Karpas-422 (cell line): Measurements from ENCODE around the gene IRF4. TPM values are rescaled to one million over a fixed set of nuclear protein-coding genes. Genes with fewer than 3 reads are reported as not detected.
"Not testable (repeated sequence)": the region's sequence is repeated elsewhere in the genome, so short reads cannot be mapped to it uniquely, and the experiment has no call there.

Experiments used
- DNase-seq: peaks from one replicate; pipeline ENCODE4 v3.0.0-alpha.2; 2015
- H2AFZ ChIP-seq: fragments of 200-600 bp; sonication (generic); 2 replicates; pipeline ENCODE4 v1.6.1; 2014; ENCODE audit warnings: antibody characterized with exemption, low read length, mixed read lengths
- H3K27ac ChIP-seq: fragments of 200-600 bp; sonication (generic); 2 replicates; pipeline ENCODE4 v1.5.1; 2014; ENCODE audit warnings: mild to moderate bottlenecking, low read length, moderate library complexity
- H3K27me3 ChIP-seq: fragments of 200-600 bp; sonication (generic); 2 replicates; pipeline ENCODE4 v1.6.1; 2014; ENCODE audit warnings: low read length, mixed read lengths
- H3K36me3 ChIP-seq: fragments of 200-600 bp; sonication (generic); 2 replicates; pipeline ENCODE4 v1.6.1; 2014; ENCODE audit warnings: low read length, mixed read lengths; ENCODE audit not compliant: insufficient read depth
- H3K4me1 ChIP-seq: fragments of 200-600 bp; sonication (generic); 2 replicates; pipeline ENCODE4 v1.6.1; 2014; ENCODE audit warnings: mild to moderate bottlenecking, low read length, mixed read lengths
- H3K4me2 ChIP-seq: fragments of 200-600 bp; sonication (generic); 2 replicates; pipeline ENCODE4 v1.6.1; 2014; ENCODE audit warnings: low read length, low read depth, mild to moderate bottlenecking; ENCODE audit not compliant: poor library complexity, severe bottlenecking
- H3K4me3 ChIP-seq: fragments of 200-600 bp; sonication (generic); 2 replicates; pipeline ENCODE4 v1.5.1; 2014; ENCODE audit warnings: mild to moderate bottlenecking, antibody characterized with exemption, low read length, mixed read lengths
- H3K79me2 ChIP-seq: fragments of 200-600 bp; sonication (generic); 2 replicates; pipeline ENCODE4 v1.6.1; 2014; ENCODE audit warnings: mild to moderate bottlenecking, low read length, mixed read lengths
- H3K9ac ChIP-seq: fragments of 200-600 bp; sonication (generic); 2 replicates; pipeline ENCODE4 v1.6.0; 2014; ENCODE audit warnings: low read length
- H3K9me2 ChIP-seq: fragments of 200-600 bp; sonication (generic), shearing (Covaris generic); replicated peaks from 2 replicates; pipeline ENCODE4 v1.6.0; 2014; ENCODE audit warnings: mild to moderate bottlenecking, low read length, moderate library complexity; ENCODE audit not compliant: insufficient read depth
- H3K9me3 ChIP-seq: fragments of 300-700, 200-600 bp; sonication (generic); 2 replicates; pipeline ENCODE4 v1.6.1; 2014; ENCODE audit warnings: low read length, mixed read lengths
- H4K20me1 ChIP-seq: fragments of 200-600 bp; sonication (generic); 2 replicates; pipeline ENCODE4 v1.6.1; 2014; ENCODE audit warnings: mild to moderate bottlenecking, antibody characterized with exemption, low read length, low read depth; ENCODE audit not compliant: insufficient read depth
- total RNA-seq: library from RNA; depleted of rRNA; stranded (reverse); fragments of >200 nt; shearing (Covaris generic); gene quantifications from 2 replicates; pipeline ENCODE4 v1.2.3, GENCODE V29; 2014; ENCODE audit warnings: low replicate concordance

The IRF4 gene
- total RNA-seq, 1 experiment from 2014 or later: not detected

DNA sequence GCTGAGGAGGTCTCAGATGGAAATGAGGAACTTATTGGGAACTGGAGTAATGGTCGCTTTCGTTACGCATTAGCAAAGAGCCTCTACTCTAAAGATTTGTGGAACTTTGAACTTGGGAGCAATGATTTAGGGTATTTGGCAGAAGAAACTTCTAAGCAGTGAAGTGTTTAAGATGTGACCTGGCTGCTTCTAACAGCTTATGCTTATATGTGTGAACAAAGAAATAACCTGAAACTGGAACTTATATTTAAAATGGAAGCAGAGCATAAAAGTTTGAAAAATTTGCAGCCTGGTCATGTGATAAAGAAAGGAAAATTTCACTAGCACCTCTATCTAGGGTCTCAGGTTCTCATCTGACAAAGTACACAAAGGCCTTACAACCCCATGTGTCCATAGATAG, 23.5 kb downstream of the IRF4 start:
- no peak overlapping the region for H2AFZ ChIP-seq
- H3K9me2 ChIP-seq: no peaks in the 10 kb centered on the region
- no peaks in the 10 kb centered on the region for H4K20me1 ChIP-seq
- no peaks in the 10 kb centered on the region for H3K4me1 ChIP-seq
- H3K79me2 ChIP-seq: no peaks in the 10 kb centered on the region
- no peaks in the 10 kb centered on the region for H3K9me3 ChIP-seq
- no peak overlapping the region for H3K4me3 ChIP-seq
- no peaks in the 10 kb centered on the region for H3K27me3 ChIP-seq
- H3K27ac ChIP-seq: no peak overlapping the region
- H3K9ac ChIP-seq: no peak overlapping the region
- no peak overlapping the region for H3K4me2 ChIP-seq
- no peaks in the 10 kb centered on the region for H3K36me3 ChIP-seq
- DNase-seq: no peak

DNA sequence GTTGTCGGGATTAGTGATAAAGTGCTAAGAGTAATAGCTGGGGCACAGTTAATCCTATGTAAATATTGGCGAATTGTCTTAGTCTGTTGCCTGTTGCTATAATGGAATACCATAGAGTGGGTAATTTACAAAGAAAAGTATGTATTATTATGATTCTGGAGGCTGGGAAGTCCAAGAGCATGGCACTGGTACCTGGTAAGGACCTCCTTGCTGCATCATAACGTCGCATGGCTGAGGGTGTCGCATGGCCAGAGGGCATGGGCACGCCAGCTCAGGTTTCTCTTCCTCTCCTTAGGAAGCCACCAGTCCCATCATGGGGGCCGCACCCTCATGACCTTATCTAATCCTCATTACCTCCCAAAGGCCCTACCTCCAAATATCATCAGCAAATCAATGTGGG, 29.7 kb downstream of the IRF4 start:
- Histone ChIP-seq H3K9me3 (no peaks in the 10 kb centered on the region), H3K4me1 (no peaks in the 10 kb centered on the region), H3K79me2 (no peaks in the 10 kb centered on the region), H4K20me1 (no peaks in the 10 kb centered on the region), H3K27ac (no peak overlapping the region), H3K9me2 (no peaks in the 10 kb centered on the region), H3K36me3 (no peaks in the 10 kb centered on the region), H3K9ac (no peak overlapping the region), H3K4me2 (no peak overlapping the region), H3K4me3 (no peak overlapping the region), H3K27me3 (no peaks in the 10 kb centered on the region), H2AFZ (no peak overlapping the region)
- DNase-seq: no peak

DNA sequence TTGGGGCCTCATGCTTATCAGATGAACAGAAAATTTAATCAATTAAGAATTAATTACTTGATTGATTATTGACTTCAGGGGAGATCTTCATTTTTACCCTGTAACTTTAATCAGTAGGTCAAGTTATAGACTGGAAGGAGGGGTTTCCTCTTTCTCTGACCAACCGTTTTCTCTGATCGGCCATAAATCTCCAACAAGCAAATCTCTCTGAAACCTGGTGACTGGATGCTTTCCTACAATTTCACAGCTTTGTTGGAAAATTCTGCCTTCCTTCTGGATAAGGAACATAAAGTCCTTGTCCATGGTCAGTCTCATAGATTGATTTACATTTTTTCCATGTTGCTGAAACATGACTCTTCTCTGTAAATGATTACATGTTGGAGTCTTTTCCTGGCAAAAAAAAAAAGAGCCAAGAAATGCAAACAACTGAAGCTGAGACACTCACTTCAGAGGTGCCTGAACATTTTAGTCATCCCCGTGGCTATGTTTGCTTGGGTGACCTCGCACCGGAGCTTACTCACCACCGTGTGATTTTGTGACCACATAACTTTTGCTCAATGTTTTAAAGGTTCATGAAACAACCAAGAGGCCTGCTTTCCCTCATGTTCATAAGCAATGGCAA, 31.0 kb downstream of the IRF4 start:
- no peaks in the 10 kb centered on the region for H3K4me1 ChIP-seq
- DNase-seq: no peak
- no peak overlapping the region for H3K4me3 ChIP-seq
- no peak overlapping the region for H3K27ac ChIP-seq
- no peaks in the 10 kb centered on the region for H3K36me3 ChIP-seq
- H3K9me3 ChIP-seq: no peaks in the 10 kb centered on the region
- no peak overlapping the region for H3K9ac ChIP-seq
- H2AFZ ChIP-seq: no peak overlapping the region
- no peaks in the 10 kb centered on the region for H3K79me2 ChIP-seq
- no peaks in the 10 kb centered on the region for H4K20me1 ChIP-seq
- no peaks in the 10 kb centered on the region for H3K9me2 ChIP-seq
- no peak overlapping the region for H3K4me2 ChIP-seq
- no peaks in the 10 kb centered on the region for H3K27me3 ChIP-seq

DNA sequence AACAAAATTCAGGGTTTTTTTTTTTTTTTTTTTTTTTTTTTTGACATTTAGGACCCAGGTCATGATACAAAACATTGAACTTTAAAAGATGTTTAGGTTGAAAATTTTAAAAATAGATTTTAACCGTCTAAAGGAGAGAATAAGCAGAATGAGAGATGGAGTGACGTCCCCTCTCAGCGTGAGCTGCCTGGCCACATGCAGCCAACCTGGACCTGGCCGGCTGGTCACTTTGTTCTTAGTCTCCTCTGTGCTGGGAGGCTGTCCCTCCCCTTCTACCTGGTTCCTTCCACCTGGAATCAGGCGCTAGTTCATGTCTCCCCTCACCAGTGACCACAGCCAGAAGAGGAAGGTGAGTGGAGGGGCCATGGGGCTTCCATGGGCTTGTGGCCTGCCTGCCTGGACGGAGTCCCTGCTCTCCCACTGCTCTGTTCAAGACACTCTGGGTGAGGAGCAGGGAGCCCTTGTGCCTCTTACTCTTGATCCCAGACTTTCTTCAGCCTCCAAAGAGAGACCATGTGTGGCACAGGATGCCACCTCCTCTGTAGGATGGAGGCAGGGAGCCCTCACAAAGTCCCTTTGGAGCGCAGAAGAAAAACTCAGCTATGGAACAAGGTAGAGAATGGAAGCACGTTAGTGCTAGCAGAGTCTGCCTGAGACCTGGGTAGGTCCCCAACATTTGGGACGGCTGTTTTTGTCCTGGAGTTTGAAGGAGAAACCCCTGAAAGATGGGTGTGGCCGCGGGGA, 31.7 kb downstream of the IRF4 start:
- H3K4me3 ChIP-seq: no peak overlapping the region
- no peak overlapping the region for H2AFZ ChIP-seq
- no peaks in the 10 kb centered on the region for H4K20me1 ChIP-seq
- no peaks in the 10 kb centered on the region for H3K4me1 ChIP-seq
- DNase-seq: no peak
- no peaks in the 10 kb centered on the region for H3K9me3 ChIP-seq
- H3K9me2 ChIP-seq: no peaks in the 10 kb centered on the region
- no peaks in the 10 kb centered on the region for H3K79me2 ChIP-seq
- H3K9ac ChIP-seq: no peak overlapping the region
- no peak overlapping the region for H3K4me2 ChIP-seq
- H3K36me3 ChIP-seq: no peaks in the 10 kb centered on the region
- H3K27ac ChIP-seq: no peak overlapping the region
- H3K27me3 ChIP-seq: no peaks in the 10 kb centered on the region

DNA sequence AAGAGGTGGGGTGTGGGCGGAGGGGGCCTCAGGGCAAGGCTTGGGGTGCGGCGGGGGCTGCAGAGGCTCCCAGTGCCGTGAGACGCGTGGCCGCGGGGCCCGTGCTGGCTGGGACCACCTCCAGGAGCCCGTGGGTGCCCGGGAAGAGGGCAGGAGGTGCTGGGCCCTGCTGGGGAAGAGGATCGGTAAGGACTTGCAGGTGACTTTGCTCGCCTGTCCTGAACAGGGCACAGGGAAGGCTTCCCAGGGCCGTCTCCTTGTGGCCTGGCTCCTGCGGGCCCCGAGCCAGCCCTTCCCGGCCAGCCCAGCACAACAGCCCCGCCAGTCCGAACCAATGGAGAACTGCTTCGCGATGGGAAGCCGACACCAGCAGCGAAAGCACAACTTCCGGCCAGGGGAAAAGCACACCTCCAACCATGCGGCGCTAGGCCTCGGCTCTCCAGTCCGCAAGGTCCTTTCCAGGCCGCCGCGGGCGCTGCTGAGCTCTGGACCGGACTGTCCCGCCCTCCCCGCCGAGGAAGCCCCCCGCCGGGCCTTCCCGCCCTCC, 32.3 kb downstream of the IRF4 start:
- Histone ChIP-seq H3K79me2 (no peaks in the 10 kb centered on the region), H3K27me3 (no peaks in the 10 kb centered on the region), H3K4me1 (no peaks in the 10 kb centered on the region), H2AFZ (no peak overlapping the region), H3K4me2 (no peak overlapping the region), H3K9ac (no peak overlapping the region), H3K9me2 (no peaks in the 10 kb centered on the region), H3K9me3 (no peaks in the 10 kb centered on the region), H3K27ac (no peak overlapping the region), H3K4me3 (no peak overlapping the region), H4K20me1 (no peaks in the 10 kb centered on the region), H3K36me3 (no peaks in the 10 kb centered on the region)
- no peak for DNase-seq

DNA sequence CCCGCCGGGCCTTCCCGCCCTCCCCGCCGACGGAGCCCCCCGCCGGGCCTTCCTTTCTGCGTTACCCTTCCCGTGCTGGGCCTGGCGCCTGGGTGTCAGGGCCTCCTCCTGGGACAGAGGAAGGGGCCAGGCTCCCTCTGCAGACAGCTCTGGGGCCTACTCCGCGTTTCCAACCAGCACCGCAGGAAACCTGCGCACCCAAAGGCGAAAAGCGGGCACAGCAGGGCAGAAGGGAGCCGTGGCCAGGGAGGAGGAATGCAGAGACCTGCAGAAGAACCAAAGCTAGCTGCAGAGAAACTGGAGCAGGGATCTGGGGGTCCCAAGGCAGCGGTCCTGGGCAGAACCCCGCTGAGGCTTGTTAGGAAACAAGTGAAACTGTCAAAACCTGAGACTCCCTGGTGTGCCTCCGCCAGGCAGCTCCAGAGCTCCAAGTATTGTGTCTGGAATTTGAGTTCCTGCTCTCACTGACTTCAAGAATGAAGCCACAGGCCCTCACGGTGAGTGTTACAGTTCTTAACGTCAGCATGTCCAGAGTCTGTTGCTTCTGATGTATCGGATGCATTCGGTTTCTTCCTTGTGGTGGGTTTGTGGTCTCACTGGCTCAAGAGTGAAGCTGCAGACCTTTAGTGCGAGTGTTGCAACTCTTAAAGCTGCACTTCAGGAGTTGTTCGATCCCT, 33.3 kb downstream of the IRF4 start:
- no peaks in the 10 kb centered on the region for H3K9me2 ChIP-seq
- H3K4me2 ChIP-seq: no peak overlapping the region
- H3K27ac ChIP-seq: no peak overlapping the region
- DNase-seq: no peak
- H3K9me3 ChIP-seq: no peaks in the 10 kb centered on the region
- no peaks in the 10 kb centered on the region for H3K4me1 ChIP-seq
- H3K4me3 ChIP-seq: no peak overlapping the region
- H3K9ac ChIP-seq: no peak overlapping the region
- H3K79me2 ChIP-seq: no peaks in the 10 kb centered on the region
- H3K36me3 ChIP-seq: no peaks in the 10 kb centered on the region
- H3K27me3 ChIP-seq: no peaks in the 10 kb centered on the region
- H4K20me1 ChIP-seq: no peaks in the 10 kb centered on the region
- no peak overlapping the region for H2AFZ ChIP-seq

DNA sequence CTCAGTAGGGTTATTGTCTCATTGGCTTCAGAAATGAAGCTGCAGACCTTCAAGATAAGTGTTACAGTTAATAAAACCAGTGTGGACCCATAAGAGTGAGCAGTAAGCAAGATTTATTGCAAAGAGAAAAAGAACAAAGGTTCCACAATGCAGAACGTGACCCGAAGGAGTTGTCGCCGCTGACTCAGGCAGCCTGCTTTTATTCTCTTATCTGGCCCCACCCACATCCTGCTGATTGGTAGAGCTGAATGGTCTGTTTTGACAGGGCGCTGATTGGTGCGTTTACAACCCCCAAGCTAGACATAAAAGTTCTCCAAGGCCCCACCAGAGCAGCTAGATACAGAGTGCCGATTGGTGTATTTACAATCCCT, 33.9 kb downstream of the IRF4 start:
- H3K36me3 ChIP-seq, H2AFZ ChIP-seq, H3K4me1 ChIP-seq, H3K4me2 ChIP-seq, H3K9me3 ChIP-seq, H3K27ac ChIP-seq, H3K79me2 ChIP-seq, H4K20me1 ChIP-seq, H3K27me3 ChIP-seq, H3K9me2 ChIP-seq, DNase-seq, H3K4me3 ChIP-seq, H3K9ac ChIP-seq: not testable (repeated sequence)

DNA sequence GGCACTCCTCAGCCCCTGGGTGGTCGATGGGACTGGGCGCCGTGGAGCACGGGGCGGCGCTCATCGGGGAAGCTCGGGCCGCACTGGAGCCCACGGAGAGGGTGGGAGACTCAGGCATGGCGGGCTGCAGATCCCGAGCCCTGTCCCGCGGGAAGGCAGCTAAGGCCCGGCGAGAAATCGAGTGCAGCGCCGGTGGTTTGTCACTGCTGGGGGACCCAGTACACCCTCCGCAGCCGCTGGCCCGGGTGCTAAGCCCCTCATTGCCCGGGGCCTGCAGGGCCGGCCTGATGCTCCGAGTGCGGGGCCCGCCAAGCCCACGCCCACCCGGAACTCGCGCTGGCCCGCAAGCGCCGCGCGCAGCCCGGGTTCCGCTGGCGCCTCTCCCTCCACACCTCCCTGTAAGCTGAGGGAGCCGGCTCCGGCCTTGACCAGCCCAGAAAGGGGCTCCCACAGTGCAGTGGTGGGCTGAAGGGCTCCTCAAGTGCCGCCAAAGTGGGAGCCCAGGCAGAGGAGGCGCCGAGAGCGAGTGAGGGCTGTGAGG, 34.7 kb downstream of the IRF4 start:
- H3K9ac ChIP-seq, H3K9me3 ChIP-seq, H3K4me2 ChIP-seq, H3K27me3 ChIP-seq, H3K4me3 ChIP-seq, H3K4me1 ChIP-seq, H2AFZ ChIP-seq, H3K27ac ChIP-seq, H3K9me2 ChIP-seq, H4K20me1 ChIP-seq, H3K79me2 ChIP-seq, H3K36me3 ChIP-seq, DNase-seq: not testable (repeated sequence)
